ENCODE data around the gene PROCA1. TPM values are rescaled to one million over a fixed set of nuclear protein-coding genes. Genes with fewer than 3 reads are reported as not detected.

PROCA1 gene
- total and polyA plus RNA-seq, 2 of the 13 experiments (the other 11 are each of a cell fraction or from before 2014, with no cell fraction given): 0.73 to 1.5 TPM

- TF ChIP-seq ZNF614 (CRISPR knock-in tag; IDR thresholded peaks at IDR 0.05; ENCODE audit: borderline replicate concordance): no peak
- 0 out of 2 replicates have a peak, but pooled peaks have one; percentile 52 for TF ChIP-seq ZNF770 (CRISPR knock-in tag; IDR thresholded peaks at IDR 0.05)
- 0 out of 2 replicates have a peak, but pooled peaks have one; percentile 38 for TF ChIP-seq ZNF768 (CRISPR knock-in tag; IDR thresholded peaks at IDR 0.05)
- no peak for TF ChIP-seq MED8 (CRISPR knock-in tag; IDR thresholded peaks at IDR 0.05; ENCODE audit: insufficient replicate concordance)
- peak; percentile 69; the same call in 1 of the 2 replicates for TF ChIP-seq ARNT2 (CRISPR knock-in tag; IDR thresholded peaks at IDR 0.05; ENCODE audit: low read depth)
- 0 out of 2 replicates have a peak, but pooled peaks have one; percentile 29 for TF ChIP-seq ZNF761 (CRISPR knock-in tag; conservative IDR thresholded peaks at IDR 0.05)
- no peak for TF ChIP-seq NFATC3 (CRISPR knock-in tag; IDR thresholded peaks at IDR 0.05)
- no peak for TF ChIP-seq ZNF878 (CRISPR knock-in tag; IDR thresholded peaks at IDR 0.05)
- 0 out of 2 replicates have a peak, but pooled peaks have one; percentile 28 for TF ChIP-seq MLX (CRISPR knock-in tag; IDR thresholded peaks at IDR 0.05)
- TF ChIP-seq ASH2L (IDR thresholded peaks at IDR 0.05; ENCODE audit: insufficient read length, low read depth, low read length): peak; percentile 45
- peak; percentile 43 for TF ChIP-seq HNF4A (CRISPR knock-in tag; IDR thresholded peaks at IDR 0.05)
- TF ChIP-seq ZNF546 (CRISPR knock-in tag; conservative IDR thresholded peaks at IDR 0.05): no peak
- TF ChIP-seq JUNB (CRISPR knock-in tag; IDR thresholded peaks at IDR 0.05; ENCODE audit: borderline replicate concordance): no peak
- peak; percentile 90 for TF ChIP-seq PHF21A (CRISPR knock-in tag; IDR thresholded peaks at IDR 0.05)
- no peak for TF ChIP-seq TEAD2 (CRISPR knock-in tag; IDR thresholded peaks at IDR 0.05)
- no peak for TF ChIP-seq ARNT (IDR thresholded peaks at IDR 0.05)
- TF ChIP-seq NFYC (CRISPR knock-in tag; IDR thresholded peaks at IDR 0.05): no peak
- no peak for TF ChIP-seq ZNF30 (CRISPR knock-in tag; IDR thresholded peaks at IDR 0.05)
- TF ChIP-seq ZNF556 (CRISPR knock-in tag; IDR thresholded peaks at IDR 0.05; ENCODE audit: borderline replicate concordance): no peak; the same call in 1 of the 2 replicates
- no peak for TF ChIP-seq CENPBD1 (CRISPR knock-in tag; IDR thresholded peaks at IDR 0.05; ENCODE audit: borderline replicate concordance, low read depth)
- TF ChIP-seq FOXA1 (IDR thresholded peaks at IDR 0.05): no peak
- TF ChIP-seq FOXA1 (CRISPR knock-in tag; IDR thresholded peaks at IDR 0.05): peak; percentile 86
- TF ChIP-seq ZNF264 (CRISPR knock-in tag; IDR thresholded peaks at IDR 0.05): no peak
- 0 out of 2 replicates have a peak, but pooled peaks have one; percentile 29 for TF ChIP-seq ZBTB43 (CRISPR knock-in tag; conservative IDR thresholded peaks at IDR 0.05)
- peak; percentile 66 for TF ChIP-seq ZBTB2 (CRISPR knock-in tag; IDR thresholded peaks at IDR 0.05; ENCODE audit: low read depth)
Observed at GRCh38 chr17:28744972-28745785, 33.5 kb upstream of the PROCA1 start (continued).

Data from HepG2 (cell line).